Ovary (tissue), 9 donors: Measurements from ENCODE around the gene BRINP1. TPM values are rescaled to one million over a fixed set of nuclear protein-coding genes. Genes with fewer than 3 reads are reported as not detected.

Experiments used
- DNase-seq, 5 donors: peaks; one replicate each; pipeline ENCODE4 v3.0.0-alpha.2; 2019 to 2020
- H3K27ac ChIP-seq, 2 donors: fragments of 200-600 bp; one replicate each; pipeline versions ENCODE4 v1.5.1 to v1.8.0; 2019 to 2022
- H3K27me3 ChIP-seq: fragments of 200-600 bp; one replicate; pipeline ENCODE4 v1.8.0; 2022
- H3K36me3 ChIP-seq: fragments of 200-600 bp; sonication (generic); one replicate; pipeline ENCODE4 v1.5.1; 2019
- H3K4me1 ChIP-seq: one replicate; pipeline ENCODE4 v1.8.1; 2013; ENCODE audit warnings: mild to moderate bottlenecking, moderate library complexity; ENCODE audit not compliant: insufficient read depth
- H3K4me3 ChIP-seq: fragments of 200-600 bp; sonication (generic); one replicate; pipeline ENCODE4 v1.5.1; 2017
- H3K9me3 ChIP-seq, 2 donors: fragments of 200-600 bp in 1 of 2; sonication (generic) in 1 of 2; one replicate each; pipeline versions ENCODE4 v1.5.1 to v1.8.1; 2013 to 2019; ENCODE audit warnings: mild to moderate bottlenecking in 1 of 2, moderate library complexity in 1 of 2
- CTCF ChIP-seq, 3 donors: fragments of 450-650 bp in 2 of 3; fragments of 200-600 bp in 1 of 3; IDR thresholded peaks; one replicate each; pipeline versions ENCODE4 v1.5.1 to v1.8.0; 2016 to 2022; ENCODE audit warnings: antibody characterized with exemption in 3 of 3, mild to moderate bottlenecking in 1 of 3
- EP300 ChIP-seq: sonication (generic); formaldehyde crosslinking; IDR thresholded peaks from one replicate; pipeline ENCODE4 v1.6.1; 2017; ENCODE audit warnings: antibody characterized with exemption
- POLR2A ChIP-seq: fragments of 450-650 bp; IDR thresholded peaks from one replicate; pipeline ENCODE4 v1.6.1; 2017; ENCODE audit warnings: antibody characterized with exemption, mild to moderate bottlenecking, moderate library complexity
- WGBS, 3 donors: extraction: QIAGEN DNeasy Blood & Tissue Kit in 1 of 3; methylation state at CpG; one replicate each; pipeline versions ENCODE4 v1.1.5 to v1.1.7; 2013 to 2017; 5-methylcytosine and 5-hydroxymethylcytosine counted together
- intact Hi-C, 4 donors: fragments of 100-400 bp; cut with DNase I; formaldehyde crosslinking; loops; one replicate each; pipeline versions ENCODE4 v1.11.0 to v1.15.1; 2022 to 2023
- polyA plus RNA-seq, 2 donors: library from polyadenylated mRNA; stranded (reverse); fragments of 200-250 nt in 1 of 2; fragments of 350-450 nt in 1 of 2; fragmentation: Illumina TruSeq in 1 of 2; extraction: RNeasy Lipid Tissue Mini Kit (QIAGEN cat#74804) in 1 of 2; gene quantifications; one replicate each; pipeline ENCODE4 v1.2.3, GENCODE V29; 2013 to 2014
- total RNA-seq, 7 donors: library from RNA; depleted of rRNA in 2 of 7; stranded (reverse); fragments of >200 nt in 2 of 7; fragmentation: NEBNext Ultra II Directional in 3 of 7; extraction: Animal tissue kit (Norgen Biotek cat#: 25700) in 3 of 7; gene quantifications; one replicate each; pipeline versions ENCODE4 v1.1.0 to v1.2.4, GENCODE V29; 2016 to 2023
- donor health status: DM: no; HTN: no; CAD: no; lungs with moderate emphysema.
- donor health status: DM: no; HTN: no; CAD: no.
- donor health status: Bipolar disorder and iron deficiency.
- donor health status: DM: yes; HTN: yes; CAD: no.
- donor health status: DM: no; HTN: no; CAD: no.
- donor health status: DM: yes; HTN: yes; CAD: no.

The BRINP1 gene
- total and polyA plus RNA-seq, 9 donors, result 0.08 to 0.32 (median 0.13) TPM; not detected in 6

- Histone ChIP-seq H3K27ac (no peak overlapping the region), H3K4me3 (no peak overlapping the region), H3K9me3 (no peaks in the 10 kb centered on the region), H3K4me1 (no peaks in the 10 kb centered on the region), H3K27me3 (no peaks in the 10 kb centered on the region), H3K36me3 (no peaks in the 10 kb centered on the region)
- no peak for DNase-seq
- WGBS, 3 donors, result 51 to 63% (median 54%) methylated on average over 2 of the region's 2 CpGs
- intact Hi-C loops, result no loop called here
- TF ChIP-seq CTCF (IDR thresholded peaks at IDR 0.05), result no peak
- no peak for TF ChIP-seq POLR2A
- no peak for TF ChIP-seq EP300
Measured at GRCh38 chr9:119332522-119332921, 36.7 kb downstream of the BRINP1 start.

- Histone ChIP-seq H3K4me3 (no peak overlapping the region), H3K27ac (no peak overlapping the region)
Measured at GRCh38 chr9:119322184-119322583, 47.1 kb downstream of the BRINP1 start.

GRCh38 chr9:119318371-119318770, 50.9 kb downstream of the BRINP1 start:
- no peak for TF ChIP-seq CTCF (IDR thresholded peaks at IDR 0.05)
- no peak for TF ChIP-seq EP300
- no peak for TF ChIP-seq POLR2A
- no peak overlapping the region for H3K4me3 ChIP-seq
- DNase-seq, result no peak
- no peaks in the 10 kb centered on the region for H3K9me3 ChIP-seq
- intact Hi-C loops, result loop anchor here in 1 of 4 donors (10.0 kb wide), 1 partner anchor 56 kb away; no protein-coding TSS in a partner anchor
- 27 to 32% (median 28%) methylated on average over 4 of the region's 4 CpGs for WGBS, 3 donors
- no peak overlapping the region for H3K27ac ChIP-seq
- H3K27me3 ChIP-seq, result no peaks in the 10 kb centered on the region
- no peaks in the 10 kb centered on the region for H3K36me3 ChIP-seq
- H3K4me1 ChIP-seq, result peaks cover 3% of the 10 kb centered on the region

More at GRCh38 chr9:119322184-119322583, 47.1 kb downstream of the BRINP1 start:
- no peaks in the 10 kb centered on the region for H3K27me3 ChIP-seq
- intact Hi-C loops, result no loop called here
- peak; percentile 66 to 83 (median 72) for DNase-seq
- no peak for TF ChIP-seq EP300
- TF ChIP-seq CTCF (IDR thresholded peaks at IDR 0.05), result no peak
- no peak for TF ChIP-seq POLR2A
- 3 to 11% (median 8%) methylated on average over 7 of the region's 7 CpGs for WGBS, 3 donors
- H3K36me3 ChIP-seq, result no peaks in the 10 kb centered on the region
- H3K9me3 ChIP-seq, result no peaks in the 10 kb centered on the region
- H3K4me1 ChIP-seq, result peaks cover 3% of the 10 kb centered on the region

GRCh38 chr9:119313846-119314245, 55.4 kb downstream of the BRINP1 start:
- H3K4me1 ChIP-seq, result no peaks in the 10 kb centered on the region
- intact Hi-C loops, result loop anchor here in 1 of 4 donors (10.0 kb wide), 1 partner anchor 61 kb away; no protein-coding TSS in a partner anchor
- H3K27me3 ChIP-seq, result no peaks in the 10 kb centered on the region
- WGBS, 3 donors, result 71 to 82% (median 79%) methylated on average over 4 of the region's 4 CpGs
- no peak for TF ChIP-seq POLR2A
- TF ChIP-seq EP300, result no peak
- no peak for TF ChIP-seq CTCF (IDR thresholded peaks at IDR 0.05)
- no peaks in the 10 kb centered on the region for H3K36me3 ChIP-seq
- no peaks in the 10 kb centered on the region for H3K9me3 ChIP-seq
- H3K4me3 ChIP-seq, result no peak overlapping the region
- DNase-seq, result no peak
- no peak overlapping the region for H3K27ac ChIP-seq
